Measurements from ENCODE around the gene MFSD11.

DNA sequence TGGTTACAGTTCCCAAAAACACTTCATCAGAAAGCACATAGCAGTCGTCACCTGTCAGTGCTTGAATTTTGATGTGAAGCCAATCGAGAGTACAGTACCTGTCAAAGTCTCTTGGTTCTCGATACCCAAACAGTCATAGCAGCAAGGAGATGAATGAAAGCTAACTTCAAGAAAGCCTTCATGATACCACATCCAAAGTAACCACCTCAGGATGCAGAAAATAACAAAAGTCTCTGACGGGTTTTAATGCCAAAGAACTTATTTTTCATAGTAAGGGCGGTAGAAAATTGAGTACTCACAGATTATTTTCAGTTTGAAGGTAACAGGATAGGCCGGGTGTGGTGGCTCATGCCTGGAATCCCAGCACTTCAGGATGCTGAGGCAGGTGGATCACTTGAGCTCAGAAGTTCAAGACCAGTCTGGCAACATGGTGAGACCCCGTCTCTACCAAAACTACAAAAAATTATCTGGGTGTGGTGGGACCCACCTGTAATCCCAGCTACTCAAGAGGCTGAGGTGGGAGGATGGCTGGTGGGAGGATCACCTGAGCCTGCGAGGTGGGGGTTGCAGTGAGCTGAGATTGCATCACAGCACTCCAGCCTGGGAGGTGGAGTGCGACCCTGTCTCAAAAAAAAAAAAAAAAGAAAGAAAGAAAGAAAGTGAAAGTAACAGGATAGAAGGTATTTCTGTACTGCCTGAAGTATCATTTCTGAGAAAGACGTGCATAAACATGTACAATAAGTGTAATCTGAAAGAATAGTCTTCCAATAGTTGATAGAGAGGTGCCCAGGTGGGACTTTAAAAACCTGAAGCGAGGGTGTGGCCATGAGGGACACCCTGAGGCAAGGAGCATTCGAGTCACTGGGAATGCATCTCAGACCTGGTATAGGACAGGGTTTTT, 15.4 kb downstream of the MFSD11 start:
- TF ChIP-seq CTCF (IDR thresholded peaks at IDR 0.05) = no peak
- TF ChIP-seq POLR2A (IDR thresholded peaks at IDR 0.05) = no peak
- TF ChIP-seq EP300 (IDR thresholded peaks at IDR 0.05) = no peak
